ENCODE measurements around the gene SHB. TPM values are rescaled to one million over a fixed set of nuclear protein-coding genes. Genes with fewer than 3 reads are reported as not detected.

Gene SHB
- total and polyA plus RNA-seq, 2 of the 8 experiments (the other 6 are each of a cell fraction or from before 2014, with no cell fraction given) = 4.1 to 12.6 TPM

DNA sequence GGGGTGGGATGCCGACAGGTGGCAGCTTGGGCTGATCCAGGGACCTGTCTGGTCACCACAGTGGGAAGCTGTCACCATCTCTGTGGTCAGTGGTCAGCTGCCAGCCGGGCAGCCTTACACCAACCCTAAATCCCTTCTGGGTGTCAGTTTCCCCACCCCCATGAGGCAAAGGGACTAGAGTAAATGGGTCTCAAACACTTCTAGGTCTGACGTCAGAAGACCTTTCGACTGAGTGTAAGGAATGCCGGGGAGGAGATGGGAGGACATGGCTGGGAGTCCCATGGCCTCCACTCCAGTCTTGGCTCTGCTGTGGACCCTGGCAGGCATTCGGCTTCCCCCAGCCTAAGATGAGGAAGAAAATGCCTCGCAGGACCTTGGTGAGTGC, 124.8 kb downstream of the SHB start:
- Histone ChIP-seq H2BK20ac (ENCODE audit: low read length) (no peak overlapping the region), H3K27ac (ENCODE audit: low read depth, low read length) (no peak overlapping the region), H3K79me2 (ENCODE audit: control insufficient read depth in 1 of 2, insufficient read depth in 2 of 2, low read length in 2 of 2) (no peaks in the 10 kb centered on the region), H3K23me2 (ENCODE audit: low read depth, low read length) (0 out of 2 replicates have a peak, but pooled peaks cover 2% of the 10 kb centered on the region), H2BK5ac (ENCODE audit: low read depth, low read length) (peak overlapping the region; percentile 66; the same call in 1 of the 2 replicates), H3K36me3 (ENCODE audit: control insufficient read depth in 2 of 4, insufficient read depth in 4 of 4, low read length in 3 of 4) (peaks cover 0 to 11% (median under 1%) of the 10 kb centered on the region in 4 experiments; a peak in 4 of 8 replicates), H3K79me1 (ENCODE audit: low read depth, low read length) (no peaks in the 10 kb centered on the region), H3K14ac (ENCODE audit: insufficient read length) (no peak overlapping the region), H3K4ac (replicated peaks; ENCODE audit: insufficient read length, low read depth, low read length) (peak overlapping the region; percentile 21), H3K9ac (replicated peaks in 1 of 4; ENCODE audit: extremely low read depth in 1 of 4, low read depth in 3 of 4, low read length in 3 of 4) (no peak overlapping the region), H3K4me3 (ENCODE audit: extremely low read depth in 1 of 4, insufficient read depth in 2 of 4, low read depth in 3 of 4, low read length in 4 of 4) (no peak overlapping the region), H4K5ac (ENCODE audit: insufficient read length, low read depth, low read length) (no peak overlapping the region), H3K4me1 (replicated peaks in 1 of 4; ENCODE audit: control insufficient read depth in 3 of 4, insufficient read depth in 4 of 4, low read length in 3 of 4) (peaks cover 6 to 25% (median 14%) of the 10 kb centered on the region in 4 experiments), H3K18ac (ENCODE audit: extremely low read depth, low read length) (no peak overlapping the region), H3K23ac (ENCODE audit: insufficient read length) (no peak overlapping the region), H2AFZ (ENCODE audit: low read length) (no peak overlapping the region), H4K8ac (ENCODE audit: extremely low read depth, insufficient read depth, low read length) (no peak overlapping the region), H3K4me2 (ENCODE audit: insufficient read depth in 1 of 2, low read depth in 2 of 2, low read length in 2 of 2) (no peak overlapping the region), H3K56ac (replicated peaks; ENCODE audit: insufficient read length, low read depth, low read length) (no peak overlapping the region), H2AK5ac (ENCODE audit: low read depth, low read length) (peak overlapping the region; percentile 93; the same call in 1 of the 2 replicates), H4K20me1 (replicated peaks in 1 of 2; ENCODE audit: control insufficient read depth in 1 of 2, insufficient read depth in 2 of 2, low read length in 2 of 2) (peaks cover 2 to 3% of the 10 kb centered on the region in 2 experiments), H3K9me3 (ENCODE audit: insufficient read depth in 2 of 2, low read depth in 1 of 2, low read length in 1 of 2) (no peaks in the 10 kb centered on the region), H2BK12ac (ENCODE audit: low read depth, low read length) (no peak overlapping the region), H2BK120ac (replicated peaks; ENCODE audit: low read depth, low read length) (no peak overlapping the region), H4K91ac (replicated peaks; ENCODE audit: insufficient read length, low read length) (no peak overlapping the region), H3K27me3 (replicated peaks in 1 of 4; ENCODE audit: control insufficient read depth in 3 of 4, extremely low read depth in 1 of 4, insufficient read depth in 3 of 4, low read length in 3 of 4) (no peaks in the 10 kb centered on the region), H2BK15ac (ENCODE audit: low read length) (0 out of 2 replicates have a peak overlapping the region, but pooled peaks have one; percentile 81)
- WGBS, 2 experiments (ENCODE audit: extremely low coverage in 1 of 2, insufficient coverage in 1 of 2, insufficient read length in 1 of 2, insufficient replicate concordance in 2 of 2, low coverage in 1 of 2, low lambda C conversion rate in 2 of 2, missing lambda C conversion rate in 1 of 2) = 79% methylated on average over 7 of the region's 7 CpGs; no CpG with 5 or more reads in 1 of the 2 experiments
- POLR2A ChIA-PET (ENCODE audit: partially characterized antibody) = no interaction called here
- FAIRE-seq (no peak), DNase-seq (ENCODE audit: low read depth in 1 of 2, low spot score in 2 of 2) (no peak)
- CTCF ChIA-PET (ENCODE audit: partially characterized antibody) = interaction anchor here (1.0 to 3.7 kb wide), 6 partner anchors 23 to 144 kb away, joined by 3 to 31 read pairs (median 4); no protein-coding TSS in a partner anchor
- TF ChIP-seq, protein P1, sequence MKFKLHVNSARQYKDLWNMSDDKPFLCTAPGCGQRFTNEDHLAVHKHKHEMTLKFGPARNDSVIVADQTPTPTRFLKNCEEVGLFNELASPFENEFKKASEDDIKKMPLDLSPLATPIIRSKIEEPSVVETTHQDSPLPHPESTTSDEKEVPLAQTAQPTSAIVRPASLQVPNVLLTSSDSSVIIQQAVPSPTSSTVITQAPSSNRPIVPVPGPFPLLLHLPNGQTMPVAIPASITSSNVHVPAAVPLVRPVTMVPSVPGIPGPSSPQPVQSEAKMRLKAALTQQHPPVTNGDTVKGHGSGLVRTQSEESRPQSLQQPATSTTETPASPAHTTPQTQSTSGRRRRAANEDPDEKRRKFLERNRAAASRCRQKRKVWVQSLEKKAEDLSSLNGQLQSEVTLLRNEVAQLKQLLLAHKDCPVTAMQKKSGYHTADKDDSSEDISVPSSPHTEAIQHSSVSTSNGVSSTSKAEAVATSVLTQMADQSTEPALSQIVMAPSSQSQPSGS (IDR thresholded peaks at IDR 0.05; ENCODE audit: low read length) = no peak
- TF ChIP-seq SP2 (IDR thresholded peaks at IDR 0.05; ENCODE audit: low read length) = no peak
- TF ChIP-seq RAD21 (IDR thresholded peaks at IDR 0.05 in 1 of 2, conservative IDR thresholded peaks at IDR 0.05 in 1 of 2; ENCODE audit: low read depth in 2 of 2, low read length in 2 of 2) = no peak
- TF ChIP-seq KDM1A (IDR thresholded peaks at IDR 0.05; ENCODE audit: borderline replicate concordance, low read length) = no peak
- TF ChIP-seq MAFK (IDR thresholded peaks at IDR 0.05; ENCODE audit: low read depth, low read length) = no peak
- TF ChIP-seq EP300 (IDR thresholded peaks at IDR 0.05; ENCODE audit: borderline replicate concordance in 1 of 2, low read depth in 2 of 2, low read length in 2 of 2) = no peak
- TF ChIP-seq TAF7 (optimal IDR thresholded peaks at IDR 0.05; ENCODE audit: borderline replicate concordance, low read depth, low read length) = no peak
- TF ChIP-seq RNF2 (IDR thresholded peaks at IDR 0.05; ENCODE audit: borderline replicate concordance, low read depth, low read length, missing control alignments, poor library complexity, severe bottlenecking) = no peak
- TF ChIP-seq SP4 (IDR thresholded peaks at IDR 0.05; ENCODE audit: low read length) = no peak
- no peak for TF ChIP-seq SUZ12 (IDR thresholded peaks at IDR 0.05; ENCODE audit: low read length)
- TF ChIP-seq GABPA (IDR thresholded peaks at IDR 0.05; ENCODE audit: borderline replicate concordance, insufficient read depth, low read length) = no peak
